Stimulated activated CD4-positive, alpha-beta T cell treated with anti-CD3 and anti-CD28 coated beads, Interleukin-2, amount 100 ng/mL, for 48 hours (primary cell): ENCODE data around the gene KDM3A.
"Not testable (repeated sequence)": the region's sequence is repeated elsewhere in the genome, so short reads cannot be mapped to it uniquely, and the experiment has no call there.

ENCODE experiments used
- DNase-seq, 2 donors: peaks; one replicate each; pipeline ENCODE4 v3.0.0-alpha.2; 2020

KDM3A gene

GRCh38 chr2:86484385-86484784 lies 43.2 kb downstream of the KDM3A start:
- no peak for DNase-seq

- DNase-seq: no peak
Observed at GRCh38 chr2:86485103-86485502, 43.9 kb downstream of the KDM3A start.

- no peak for DNase-seq
Observed at GRCh38 chr2:86485802-86486201, 44.6 kb downstream of the KDM3A start.

- DNase-seq: no peak
Observed at GRCh38 chr2:86487062-86487461, 45.9 kb downstream of the KDM3A start.

- DNase-seq: no peak
Observed at GRCh38 chr2:86488561-86489250, 47.5 kb downstream of the KDM3A start.

- no peak for DNase-seq
Observed at GRCh38 chr2:86489542-86489941, 48.4 kb downstream of the KDM3A start.

- DNase-seq: no peak
Observed at GRCh38 chr2:86490245-86490644, 49.1 kb downstream of the KDM3A start.

GRCh38 chr2:86491088-86491487 lies 49.9 kb downstream of the KDM3A start:
- DNase-seq: no peak

GRCh38 chr2:86492048-86492453 lies 50.9 kb downstream of the KDM3A start:
- no peak for DNase-seq

- DNase-seq: not testable (repeated sequence)
Observed at GRCh38 chr2:86496391-86496790, 55.2 kb downstream of the KDM3A start.

GRCh38 chr2:86498468-86499260 lies 57.5 kb downstream of the KDM3A start:
- DNase-seq: no peak

GRCh38 chr2:86499326-86499725 lies 58.2 kb downstream of the KDM3A start:
- DNase-seq: no peak

- DNase-seq: no peak
Observed at GRCh38 chr2:86500325-86501083, 59.3 kb downstream of the KDM3A start.

- DNase-seq: no peak
Observed at GRCh38 chr2:86507600-86507999, 66.4 kb downstream of the KDM3A start.

GRCh38 chr2:86510436-86510933 lies 69.3 kb downstream of the KDM3A start:
- DNase-seq: no peak

GRCh38 chr2:86512034-86512433 lies 70.9 kb downstream of the KDM3A start:
- DNase-seq: no peak

GRCh38 chr2:86512892-86513291 lies 71.7 kb downstream of the KDM3A start:
- no peak for DNase-seq

- no peak for DNase-seq
Observed at GRCh38 chr2:86513948-86514660, 72.9 kb downstream of the KDM3A start.

GRCh38 chr2:86518481-86518880 lies 77.3 kb downstream of the KDM3A start:
- DNase-seq: no peak

GRCh38 chr2:86519349-86519748 lies 78.2 kb downstream of the KDM3A start:
- no peak for DNase-seq

GRCh38 chr2:86520153-86520552 lies 79.0 kb downstream of the KDM3A start:
- no peak for DNase-seq

- DNase-seq: no peak
Observed at GRCh38 chr2:86521922-86522321, 80.8 kb downstream of the KDM3A start.

- no peak for DNase-seq
Observed at GRCh38 chr2:86522711-86523110, 81.5 kb downstream of the KDM3A start.
